Testis (tissue), 3 donors: ENCODE results near the gene USP15. TPM values are rescaled to one million over a fixed set of nuclear protein-coding genes. Genes with fewer than 3 reads are reported as not detected.

Experiments
- DNase-seq: peaks from one replicate; pipeline ENCODE4 v3.0.0-alpha.2; 2019
- H3K27ac ChIP-seq, 2 donors: fragments of 200-600 bp; sonication (generic); one replicate each; pipeline ENCODE4 v1.5.1; 2019
- H3K27me3 ChIP-seq: fragments of 200-600 bp; sonication (generic); one replicate; pipeline ENCODE4 v1.5.1; 2019
- H3K36me3 ChIP-seq: fragments of 200-600 bp; sonication (generic); one replicate; pipeline ENCODE4 v1.5.1; 2017; ENCODE audit warnings: low read depth; ENCODE audit errors: missing control alignments
- H3K4me1 ChIP-seq: fragments of 200-600 bp; sonication (generic); one replicate; pipeline ENCODE4 v1.5.1; 2019
- H3K4me3 ChIP-seq, 2 donors: fragments of 200-600 bp; sonication (generic); one replicate each; pipeline ENCODE4 v1.5.1; 2017 to 2019
- H3K9me3 ChIP-seq: fragments of 200-600 bp; sonication (generic); one replicate; pipeline ENCODE4 v1.5.1; 2017
- POLR2A ChIP-seq: fragments of 450-650 bp; IDR thresholded peaks from one replicate; pipeline ENCODE4 v1.6.1; 2017; ENCODE audit warnings: antibody characterized with exemption, mild to moderate bottlenecking, moderate library complexity
- WGBS, 2 donors: methylation state at CpG; one replicate each; pipeline ENCODE4 v1.1.5; 2018; 5-methylcytosine and 5-hydroxymethylcytosine counted together
- intact Hi-C: fragments of 100-400 bp; cut with DNase I; formaldehyde crosslinking; loops from one replicate; pipeline ENCODE4 v1.15.1; 2023; ENCODE audit warnings: low total_unique reads
- polyA plus RNA-seq: library from polyadenylated mRNA; stranded (reverse); fragments of 350-450 nt; fragmentation: Illumina TruSeq; extraction: RNeasy Lipid Tissue Mini Kit (QIAGEN cat#74804); gene quantifications from one replicate; pipeline ENCODE4 v1.2.3, GENCODE V29; 2014; ENCODE audit warnings: low read depth, low replicate concordance; ENCODE audit not compliant: insufficient read depth
- total RNA-seq, 2 donors: library from RNA; depleted of rRNA; stranded (reverse); fragments of >200 nt; gene quantifications; one replicate each; pipeline ENCODE4 v1.2.3, GENCODE V29; 2016
- TF ChIP-seq, protein P1 (sequence below), 3 experiments: fragments of 450-650 bp in 2 of 3; fragments of 200-600 bp in 1 of 3; sonication (generic) in 1 of 3; IDR thresholded peaks; one replicate each; pipeline ENCODE4 v1.5.1; 2016 to 2019; ENCODE audit warnings: antibody characterized with exemption in 3 of 3, mild to moderate bottlenecking in 2 of 3, moderate library complexity in 1 of 3

USP15 gene
- total and polyA plus RNA-seq, 3 donors from 2014 or later, result 66.1 to 146 (median 128) TPM

DNA sequence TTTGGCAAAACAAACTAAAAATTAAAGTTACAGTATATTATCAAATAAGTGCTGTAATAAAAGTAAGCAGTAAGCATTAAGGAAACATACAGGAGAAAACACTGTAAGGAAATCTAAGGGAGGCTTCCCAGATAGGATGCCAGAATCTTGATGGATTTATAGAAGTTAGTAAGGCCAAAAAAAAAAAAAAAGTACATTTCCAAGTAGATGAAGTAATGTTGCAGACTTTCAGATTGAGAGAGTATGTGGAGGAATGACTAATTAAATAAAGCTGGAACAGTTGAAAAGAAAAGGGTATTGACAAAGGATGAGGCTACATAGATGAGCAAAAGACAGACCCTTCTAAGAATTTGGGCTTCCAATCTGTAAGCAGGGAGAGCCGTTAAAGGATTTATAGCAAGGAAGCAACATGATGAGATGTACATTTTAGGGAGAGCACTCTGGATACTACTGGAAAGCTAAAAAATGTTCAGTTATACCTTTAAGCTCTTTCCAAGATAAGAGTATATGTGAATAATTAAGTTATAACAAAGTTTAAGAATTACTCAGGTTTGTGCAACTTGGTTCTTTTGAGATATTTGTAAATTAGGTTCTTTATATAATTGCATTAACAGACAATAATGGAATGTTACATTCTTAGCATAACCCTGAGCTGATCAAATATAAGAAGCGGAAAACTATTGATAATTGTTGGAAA is 119.0 kb downstream of the USP15 start:
- Histone ChIP-seq H3K4me1 (no peaks in the 10 kb centered on the region), H3K27me3 (no peaks in the 10 kb centered on the region), H3K4me3 (no peak overlapping the region), H3K36me3 (no peaks in the 10 kb centered on the region), H3K27ac (no peak overlapping the region), H3K9me3 (no peaks in the 10 kb centered on the region)
- TF ChIP-seq, protein P1, sequence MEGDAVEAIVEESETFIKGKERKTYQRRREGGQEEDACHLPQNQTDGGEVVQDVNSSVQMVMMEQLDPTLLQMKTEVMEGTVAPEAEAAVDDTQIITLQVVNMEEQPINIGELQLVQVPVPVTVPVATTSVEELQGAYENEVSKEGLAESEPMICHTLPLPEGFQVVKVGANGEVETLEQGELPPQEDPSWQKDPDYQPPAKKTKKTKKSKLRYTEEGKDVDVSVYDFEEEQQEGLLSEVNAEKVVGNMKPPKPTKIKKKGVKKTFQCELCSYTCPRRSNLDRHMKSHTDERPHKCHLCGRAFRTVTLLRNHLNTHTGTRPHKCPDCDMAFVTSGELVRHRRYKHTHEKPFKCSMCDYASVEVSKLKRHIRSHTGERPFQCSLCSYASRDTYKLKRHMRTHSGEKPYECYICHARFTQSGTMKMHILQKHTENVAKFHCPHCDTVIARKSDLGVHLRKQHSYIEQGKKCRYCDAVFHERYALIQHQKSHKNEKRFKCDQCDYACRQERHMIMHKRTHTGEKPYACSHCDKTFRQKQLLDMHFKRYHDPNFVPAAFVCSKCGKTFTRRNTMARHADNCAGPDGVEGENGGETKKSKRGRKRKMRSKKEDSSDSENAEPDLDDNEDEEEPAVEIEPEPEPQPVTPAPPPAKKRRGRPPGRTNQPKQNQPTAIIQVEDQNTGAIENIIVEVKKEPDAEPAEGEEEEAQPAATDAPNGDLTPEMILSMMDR (IDR thresholded peaks at IDR 0.05), result no peak
- no peak for TF ChIP-seq POLR2A
- WGBS, 2 donors, result 89 to 98% methylated on average over 2 of the region's 2 CpGs
- intact Hi-C loops, result no loop called here
- DNase-seq, result no peak

DNA sequence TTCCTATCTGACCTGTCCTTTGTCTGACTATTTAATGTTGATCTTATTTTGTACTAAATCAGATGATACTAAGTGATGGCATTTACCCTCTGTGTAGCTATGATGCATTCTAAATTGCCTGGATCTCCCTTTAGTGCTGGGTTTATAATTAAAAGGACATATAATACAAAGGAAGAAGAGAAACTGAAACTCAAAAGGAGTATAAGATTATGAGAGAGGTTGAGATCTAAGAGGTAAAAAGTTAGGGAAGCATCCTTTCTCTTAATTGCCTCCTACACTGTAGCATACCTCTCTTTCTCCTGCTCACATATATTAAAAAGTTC is 119.5 kb downstream of the USP15 start:
- intact Hi-C loops, result no loop called here

DNA sequence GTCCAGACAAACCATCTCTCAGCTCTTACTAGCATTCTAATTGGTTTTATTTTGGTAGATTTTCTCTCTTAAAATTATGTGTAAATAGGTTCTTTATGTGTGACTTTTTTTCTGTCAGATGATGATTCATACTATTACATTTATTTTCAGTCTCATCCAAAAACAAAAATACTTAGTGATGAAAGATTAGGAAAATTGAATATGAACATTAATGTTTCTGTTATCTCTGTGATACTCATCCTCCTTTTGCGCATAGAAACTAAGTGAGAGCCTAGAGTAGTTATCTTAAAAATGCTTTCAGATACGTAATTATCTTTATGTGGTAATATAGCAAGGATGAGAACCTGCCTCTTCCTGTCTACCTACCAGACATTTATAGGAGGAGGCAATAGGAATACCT is 122.3 kb downstream of the USP15 start:
- H3K27me3 ChIP-seq, result no peaks in the 10 kb centered on the region
- H3K36me3 ChIP-seq, result no peaks in the 10 kb centered on the region
- no peak overlapping the region for H3K27ac ChIP-seq
- H3K9me3 ChIP-seq, result no peaks in the 10 kb centered on the region
- no peak overlapping the region for H3K4me3 ChIP-seq
- intact Hi-C loops, result no loop called here
- TF ChIP-seq, protein P1 (IDR thresholded peaks at IDR 0.05), result no peak
- no peak for TF ChIP-seq POLR2A
- H3K4me1 ChIP-seq, result no peaks in the 10 kb centered on the region
- 70 to 72% methylated on average over 2 of the region's 2 CpGs for WGBS, 2 donors
- no peak for DNase-seq

More for the DNA sequence above, 119.5 kb downstream of the USP15 start:
- no peak for TF ChIP-seq POLR2A
- TF ChIP-seq, protein P1 (IDR thresholded peaks at IDR 0.05), result no peak
- Histone ChIP-seq H3K27ac (no peak overlapping the region), H3K9me3 (no peaks in the 10 kb centered on the region), H3K4me1 (no peaks in the 10 kb centered on the region), H3K27me3 (no peaks in the 10 kb centered on the region), H3K4me3 (no peak overlapping the region), H3K36me3 (no peaks in the 10 kb centered on the region)
- DNase-seq, result no peak

DNA sequence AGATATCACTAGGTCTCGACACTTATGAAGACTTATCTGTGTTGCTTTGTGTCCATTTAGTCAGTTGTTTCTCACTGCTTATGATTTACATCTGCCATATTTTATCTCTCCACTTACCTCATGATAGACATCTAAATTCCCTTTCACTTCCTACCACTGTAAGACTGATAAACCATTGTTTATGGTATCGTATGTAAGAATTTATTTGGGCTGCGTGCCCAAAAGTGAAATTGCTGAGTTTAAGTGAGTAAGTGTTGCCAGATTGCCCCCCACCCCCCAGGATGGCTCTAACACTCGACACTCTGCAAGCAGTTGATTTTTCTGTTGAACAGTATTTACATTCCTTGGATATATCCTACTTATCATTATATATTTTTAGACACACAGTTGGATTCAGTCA is 136.5 kb downstream of the USP15 start:
- H3K4me1 ChIP-seq, result no peaks in the 10 kb centered on the region
- H3K36me3 ChIP-seq, result no peaks in the 10 kb centered on the region
- DNase-seq, result no peak
- TF ChIP-seq POLR2A, result no peak
- TF ChIP-seq, protein P1 (IDR thresholded peaks at IDR 0.05), result no peak
- H3K9me3 ChIP-seq, result no peaks in the 10 kb centered on the region
- H3K27ac ChIP-seq, result no peak overlapping the region
- 77 to 87% methylated on average over 4 of the region's 4 CpGs for WGBS, 2 donors
- no peaks in the 10 kb centered on the region for H3K27me3 ChIP-seq
- intact Hi-C loops, result no loop called here
- no peak overlapping the region for H3K4me3 ChIP-seq

DNA sequence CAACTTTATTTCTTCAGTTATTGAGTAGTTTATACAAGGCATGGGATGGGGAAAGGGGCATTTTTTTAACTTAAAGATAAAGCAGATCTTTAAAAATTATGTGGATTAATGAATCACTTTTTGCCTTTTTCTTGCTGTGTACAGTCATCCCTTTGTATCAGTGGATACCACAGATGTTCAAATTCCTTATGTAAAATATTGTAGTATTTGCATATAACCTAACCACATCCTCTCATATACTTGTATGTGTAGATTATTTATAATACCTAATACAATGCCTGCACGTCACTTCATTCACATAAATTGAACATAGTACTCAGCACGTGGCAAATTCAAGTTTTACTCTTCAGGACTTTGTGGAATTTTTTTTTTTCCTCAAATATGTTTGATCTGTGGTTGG is 139.9 kb downstream of the USP15 start:
- H3K27ac ChIP-seq, result no peak overlapping the region
- intact Hi-C loops, result no loop called here
- WGBS, 2 donors, result 90 to 96% methylated on average over 2 of the region's 2 CpGs
- H3K36me3 ChIP-seq, result no peaks in the 10 kb centered on the region
- DNase-seq, result no peak
- H3K4me1 ChIP-seq, result no peaks in the 10 kb centered on the region
- H3K27me3 ChIP-seq, result no peaks in the 10 kb centered on the region
- no peak for TF ChIP-seq POLR2A
- TF ChIP-seq, protein P1 (IDR thresholded peaks at IDR 0.05), result no peak
- no peaks in the 10 kb centered on the region for H3K9me3 ChIP-seq
- H3K4me3 ChIP-seq, result no peak overlapping the region
